Activated T-cell treated with anti-CD3 and anti-CD28 coated beads for 4 hours (primary cell): ENCODE results near the gene MBIP.

Experiments
- DNase-seq: peaks from one replicate; pipeline ENCODE4 v3.0.0-alpha.2; 2020

MBIP gene

GRCh38 chr14:36258241-36258640 lies 62.2 kb downstream of the MBIP start:
- no peak for DNase-seq

GRCh38 chr14:36256126-36256801 lies 64.2 kb downstream of the MBIP start:
- no peak for DNase-seq

GRCh38 chr14:36254020-36254624 lies 66.3 kb downstream of the MBIP start:
- no peak for DNase-seq
